H1 (cell line): ENCODE measurements around the gene TBX18. TPM values are rescaled to one million over a fixed set of nuclear protein-coding genes. Genes with fewer than 3 reads are reported as not detected.

Source experiments
- CTCF ChIA-PET: fragments of 300-600 bp; sonication (Branson Sonifier 250); formaldehyde crosslinking; loops from one replicate; lab custom pipeline; 2021; ENCODE audit not compliant: partially characterized antibody; lab: Charles Lee
- POLR2A ChIA-PET: fragments of 300-600 bp; sonication (Branson Sonifier 250); formaldehyde crosslinking; loops from one replicate; lab custom pipeline; 2021; ENCODE audit warnings: inconsistent platforms; ENCODE audit not compliant: partially characterized antibody; lab: Charles Lee
- DNase-seq, 2 experiments: peaks; one replicate each; pipeline versions ENCODE4 v3.0.0 to v3.0.0-alpha.2; 2010 to 2022; ENCODE audit warnings: low spot score in 2 of 2, low read depth in 1 of 2, mixed read lengths in 1 of 2
- FAIRE-seq: peaks from 2 replicates; lab custom pipeline; 2011; peaks lifted over from hg19 to GRCh38; lab: Jason Lieb, UNC
- H2AFZ ChIP-seq: 2 replicates; pipeline ENCODE4 v1.8.1; 2012; ENCODE audit warnings: low read length, inconsistent platforms
- H2AK5ac ChIP-seq: 2 replicates; pipeline ENCODE4 v1.6.1; 2013; ENCODE audit warnings: low read depth, low read length
- H2BK120ac ChIP-seq: replicated peaks from 2 replicates; pipeline ENCODE3; 2013; ENCODE audit warnings: low read depth, low read length, inconsistent platforms
- H2BK12ac ChIP-seq: 2 replicates; pipeline ENCODE4 v1.6.1; 2013; ENCODE audit warnings: low read depth, low read length
- H2BK15ac ChIP-seq: 2 replicates; pipeline ENCODE4 v1.6.1; 2013; ENCODE audit warnings: low read length
- H2BK20ac ChIP-seq: 2 replicates; pipeline ENCODE4 v1.6.1; 2013; ENCODE audit warnings: low read length
- H2BK5ac ChIP-seq: 2 replicates; pipeline ENCODE4 v1.6.1; 2013; ENCODE audit warnings: low read depth, low read length
- H3K14ac ChIP-seq: 2 replicates; pipeline ENCODE4 v1.6.1; 2013; ENCODE audit warnings: inconsistent platforms; ENCODE audit not compliant: insufficient read length
- H3K18ac ChIP-seq: 2 replicates; pipeline ENCODE4 v1.6.1; 2013; ENCODE audit warnings: low read length; ENCODE audit errors: extremely low read depth
- H3K23ac ChIP-seq: 2 replicates; pipeline ENCODE4 v1.6.1; 2013; ENCODE audit warnings: inconsistent platforms; ENCODE audit not compliant: insufficient read length
- H3K23me2 ChIP-seq: 2 replicates; pipeline ENCODE4 v1.6.1; 2013; ENCODE audit warnings: low read depth, low read length
- H3K27ac ChIP-seq: 2 replicates; pipeline ENCODE4 v1.6.1; 2011; ENCODE audit warnings: low read depth, low read length, inconsistent platforms
- H3K27me3 ChIP-seq, 4 experiments: replicated peaks in 1 of 4; 1 replicate in 1 of 4; 2 replicates in 3 of 4; pipeline versions ENCODE4 v1.6.1 to v1.8.1; 2011 to 2013; ENCODE audit warnings: low read length in 3 of 4, mild to moderate bottlenecking in 3 of 4, inconsistent platforms in 2 of 4, mixed read lengths in 2 of 4, moderate library complexity in 1 of 4; ENCODE audit not compliant: control insufficient read depth in 3 of 4, insufficient read depth in 3 of 4; ENCODE audit errors: extremely low read depth in 1 of 4
- H3K36me3 ChIP-seq, 4 experiments: 2 replicates each; pipeline versions ENCODE4 v1.6.1 to v1.8.1; 2011 to 2013; ENCODE audit warnings: mild to moderate bottlenecking in 4 of 4, low read length in 3 of 4, moderate library complexity in 2 of 4, control low read depth in 1 of 4, inconsistent platforms in 1 of 4; ENCODE audit not compliant: insufficient read depth in 4 of 4, control insufficient read depth in 2 of 4
- H3K4ac ChIP-seq: replicated peaks from 2 replicates; pipeline ENCODE3; 2013; ENCODE audit warnings: low read length, low read depth, mixed read lengths, inconsistent platforms; ENCODE audit not compliant: insufficient read length
- H3K4me1 ChIP-seq, 4 experiments: replicated peaks in 1 of 4; 1 replicate in 1 of 4; 2 replicates in 3 of 4; pipeline versions ENCODE4 v1.6.1 to v1.8.1; 2011 to 2013; ENCODE audit warnings: low read length in 3 of 4, inconsistent platforms in 2 of 4, mixed read lengths in 1 of 4; ENCODE audit not compliant: insufficient read depth in 4 of 4, control insufficient read depth in 3 of 4
- H3K4me2 ChIP-seq, 2 experiments: 2 replicates each; pipeline versions ENCODE4 v1.6.1 to v1.8.1; 2011 to 2013; ENCODE audit warnings: low read depth in 2 of 2, low read length in 2 of 2, control low read depth in 1 of 2, inconsistent platforms in 1 of 2, mild to moderate bottlenecking in 1 of 2; ENCODE audit not compliant: insufficient read depth in 1 of 2
- H3K4me3 ChIP-seq, 4 experiments: fragments of 200-600, 300-600 bp in 1 of 4; sonication (generic), shearing (Covaris generic), sonication (Bioruptor Twin) in 1 of 4; 2 replicates each; pipeline versions ENCODE4 v1.5.1 to v1.8.1; 2011 to 2016; ENCODE audit warnings: low read length in 4 of 4, low read depth in 3 of 4, control low read depth in 2 of 4, inconsistent platforms in 2 of 4, mild to moderate bottlenecking in 2 of 4, mixed read lengths in 1 of 4, moderate library complexity in 1 of 4; ENCODE audit not compliant: insufficient read depth in 2 of 4; ENCODE audit errors: extremely low read depth in 1 of 4
- H3K56ac ChIP-seq: replicated peaks from 2 replicates; pipeline ENCODE3; 2013; ENCODE audit warnings: low read depth, mild to moderate bottlenecking, mixed read lengths, low read length, inconsistent platforms; ENCODE audit not compliant: insufficient read length
- H3K79me1 ChIP-seq: 2 replicates; pipeline ENCODE4 v1.6.1; 2013; ENCODE audit warnings: low read depth, low read length, control low read depth
- H3K79me2 ChIP-seq, 2 experiments: 2 replicates each; pipeline versions ENCODE4 v1.6.1 to v1.8.1; 2012 to 2013; ENCODE audit warnings: low read length in 2 of 2, mild to moderate bottlenecking in 2 of 2, inconsistent platforms in 1 of 2; ENCODE audit not compliant: insufficient read depth in 2 of 2, control insufficient read depth in 1 of 2
- H3K9ac ChIP-seq, 4 experiments: replicated peaks in 1 of 4; 1 replicate in 1 of 4; 2 replicates in 3 of 4; pipeline versions ENCODE4 v1.6.1 to v1.8.1; 2011 to 2013; ENCODE audit warnings: low read depth in 3 of 4, low read length in 3 of 4, control low read depth in 2 of 4, mild to moderate bottlenecking in 2 of 4, moderate library complexity in 2 of 4, inconsistent platforms in 1 of 4; ENCODE audit errors: extremely low read depth in 1 of 4
- H3K9me3 ChIP-seq, 2 experiments: 2 replicates each; pipeline versions ENCODE4 v1.6.1 to v1.8.1; 2012 to 2013; ENCODE audit warnings: mild to moderate bottlenecking in 2 of 2, moderate library complexity in 2 of 2, control low read depth in 1 of 2, inconsistent platforms in 1 of 2, low read depth in 1 of 2, low read length in 1 of 2, mixed read lengths in 1 of 2; ENCODE audit not compliant: insufficient read depth in 2 of 2
- H4K20me1 ChIP-seq, 2 experiments: replicated peaks in 1 of 2; 2 replicates each; pipeline versions ENCODE3 to v1.8.1; 2011 to 2013; ENCODE audit warnings: inconsistent platforms in 2 of 2, low read length in 2 of 2, mild to moderate bottlenecking in 1 of 2; ENCODE audit not compliant: insufficient read depth in 2 of 2, control insufficient read depth in 1 of 2
- H4K5ac ChIP-seq: 2 replicates; pipeline ENCODE4 v1.6.1; 2013; ENCODE audit warnings: low read length, low read depth, mixed read lengths, inconsistent platforms; ENCODE audit not compliant: insufficient read length
- H4K8ac ChIP-seq: 2 replicates; pipeline ENCODE4 v1.8.0; 2013; ENCODE audit warnings: mild to moderate bottlenecking, moderate library complexity, low read length, inconsistent platforms; ENCODE audit not compliant: insufficient read depth; ENCODE audit errors: extremely low read depth
- H4K91ac ChIP-seq: replicated peaks from 2 replicates; pipeline ENCODE3; 2013; ENCODE audit warnings: low read length, mixed read lengths, inconsistent platforms; ENCODE audit not compliant: insufficient read length
- BCL11A ChIP-seq, 2 experiments: IDR thresholded peaks; one replicate each; pipeline ENCODE4 v1.6.1; 2011; ENCODE audit warnings: low read depth in 2 of 2, low read length in 2 of 2, mild to moderate bottlenecking in 2 of 2
- CREB1 ChIP-seq: IDR thresholded peaks from 2 replicates; pipeline ENCODE4 v1.6.1; 2012; ENCODE audit warnings: inconsistent platforms
- CTBP2 ChIP-seq: IDR thresholded peaks from 2 replicates; pipeline ENCODE4 v1.7.0; 2011; ENCODE audit warnings: borderline replicate concordance, mild to moderate bottlenecking, moderate library complexity, mixed read lengths, low read length; ENCODE audit not compliant: insufficient read depth, insufficient read length
- HDAC2 ChIP-seq, 2 experiments: fragments of 300-600 bp in 1 of 2; sonication (generic) in 1 of 2; IDR thresholded peaks; 2 replicates each; pipeline ENCODE4 v1.6.1; 2011 to 2012; ENCODE audit warnings: low read depth in 2 of 2, low read length in 2 of 2, mild to moderate bottlenecking in 2 of 2, moderate library complexity in 2 of 2, borderline replicate concordance in 1 of 2, inconsistent platforms in 1 of 2
- KDM1A ChIP-seq: fragments of 200-600, 300-600 bp; sonication (generic); IDR thresholded peaks from 2 replicates; pipeline ENCODE4 v1.7.1; 2016; ENCODE audit warnings: mild to moderate bottlenecking, low read length, borderline replicate concordance
- PHF8 ChIP-seq: fragments of 200-600 bp; sonication (generic); conservative IDR thresholded peaks from 2 replicates; pipeline ENCODE4 v1.7.1; 2012; ENCODE audit warnings: low read depth, mild to moderate bottlenecking, inconsistent platforms, low read length, moderate library complexity
- POLR2A ChIP-seq, 2 experiments: IDR thresholded peaks; 1 replicate in 1 of 2; 2 replicates in 1 of 2; pipeline ENCODE4 v1.6.1; 2011; ENCODE audit warnings: low read depth in 2 of 2, low read length in 2 of 2, mild to moderate bottlenecking in 2 of 2; ENCODE audit errors: control extremely low read depth in 1 of 2
- POLR2AphosphoS5 ChIP-seq: IDR thresholded peaks from 2 replicates; pipeline ENCODE4 v1.6.1; 2011; ENCODE audit warnings: low read depth, low read length
- SP2 ChIP-seq: IDR thresholded peaks from 2 replicates; pipeline ENCODE4 v1.6.1; 2012; ENCODE audit warnings: mild to moderate bottlenecking, low read length, inconsistent platforms
- SUZ12 ChIP-seq: fragments of 200-600 bp; sonication (generic); IDR thresholded peaks from 2 replicates; pipeline ENCODE4 v1.6.1; 2012; ENCODE audit warnings: mild to moderate bottlenecking, inconsistent platforms, low read length, moderate library complexity, mixed read lengths
- TCF12 ChIP-seq: IDR thresholded peaks from 2 replicates; pipeline ENCODE4 v1.6.1; 2011; ENCODE audit warnings: low read depth, mild to moderate bottlenecking, low read length
- WGBS, 2 experiments: shearing (Covaris generic) in 1 of 2; methylation state at CpG; one replicate each; pipeline versions ENCODE4 v1.1.6 to v1.1.7; 2013 to 2015; ENCODE audit warnings: low lambda C conversion rate in 2 of 2, mixed read lengths in 2 of 2, inconsistent platforms in 1 of 2, low coverage in 1 of 2, missing lambda C conversion rate in 1 of 2; ENCODE audit not compliant: insufficient replicate concordance in 2 of 2, insufficient coverage in 1 of 2, insufficient read length in 1 of 2; ENCODE audit errors: extremely low coverage in 1 of 2, missing lambda C conversion rate in 1 of 2; 5-methylcytosine and 5-hydroxymethylcytosine counted together
- polyA plus RNA-seq, 7 experiments: library from polyadenylated mRNA; depleted of rRNA in 3 of 7; stranded (reverse) in 5 of 7; unstranded in 2 of 7; fragments of >200 nt in 5 of 7; fragments of 200-250 nt in 2 of 7; gene quantifications; 1 replicate in 5 of 7; 2 replicates in 1 of 7; 4 replicates in 1 of 7; pipeline versions ENCODE4 v1.2.1 to v1.2.3, GENCODE V29; 2011 to 2013; ENCODE audit warnings: missing spikeins in 2 of 7, mixed read lengths in 2 of 7
- total RNA-seq: library from RNA; stranded (reverse); fragmentation: NEBNext Ultra II Directional; extraction: Animal tissue kit (Norgen Biotek cat#: 25700); gene quantifications from 2 replicates; pipeline ENCODE4 v1.2.1, GENCODE V29; 2021
- TF ChIP-seq, protein P1 (sequence below): IDR thresholded peaks from 2 replicates; pipeline ENCODE4 v1.6.1; 2011; ENCODE audit warnings: low read depth, mild to moderate bottlenecking, low read length; ENCODE audit not compliant: insufficient read depth

The TBX18 gene
- total and polyA plus RNA-seq, 2 of the 8 experiments (the other 6 are each of a cell fraction or from before 2014, with no cell fraction given) = 0.02 TPM; not detected in 1

DNA sequence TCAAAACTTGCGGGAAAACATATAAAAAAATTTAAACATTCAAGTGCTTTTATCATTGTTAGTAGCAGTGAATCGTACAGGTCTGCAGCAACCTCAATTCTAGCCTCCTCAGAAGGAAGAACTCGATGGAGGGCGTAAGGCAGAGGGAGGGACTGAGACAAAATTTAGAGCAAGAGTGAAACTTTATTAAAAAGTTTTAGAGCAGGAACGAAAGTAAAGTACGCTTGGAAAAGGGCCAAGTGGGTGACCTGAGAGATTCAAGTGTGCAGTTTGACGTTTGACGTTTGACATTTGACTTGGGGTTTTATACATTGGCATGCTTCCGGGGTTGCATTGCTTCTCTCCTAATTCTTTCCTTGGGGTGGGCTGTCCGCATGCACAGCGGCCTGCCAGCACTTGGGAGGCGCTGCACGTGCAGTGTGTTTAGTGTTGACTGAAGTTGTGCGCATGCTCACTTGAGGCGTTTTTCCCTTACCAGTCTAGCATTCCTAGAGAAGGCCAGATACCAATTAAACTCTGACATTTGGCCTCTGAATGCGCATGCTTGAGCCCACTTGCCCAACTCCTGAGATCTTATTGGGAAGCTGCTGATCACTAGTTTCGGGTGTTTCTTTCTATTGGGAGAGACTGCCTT is 82.6 kb downstream of the TBX18 start:
- Histone ChIP-seq H4K8ac (no peak overlapping the region), H3K18ac (no peak overlapping the region), H3K4ac (no peak overlapping the region), H3K4me2 (no peak overlapping the region), H2BK15ac (no peak overlapping the region)
- TF ChIP-seq SP2 (no peak), POLR2AphosphoS5 (no peak), CTBP2 (no peak), TCF12 (no peak), KDM1A (no peak), SUZ12 (no peak), BCL11A (IDR thresholded peaks at IDR 0.05; ENCODE audit: low read depth in 2 of 2, low read length in 2 of 2) (no peak), POLR2A (IDR thresholded peaks at IDR 0.05; ENCODE audit: control extremely low read depth in 1 of 2, low read depth in 2 of 2, low read length in 2 of 2) (no peak), PHF8 (no peak), CREB1 (no peak), HDAC2 (IDR thresholded peaks at IDR 0.05; ENCODE audit: borderline replicate concordance in 1 of 2, low read depth in 2 of 2, low read length in 2 of 2) (no peak)
- TF ChIP-seq, protein P1, sequence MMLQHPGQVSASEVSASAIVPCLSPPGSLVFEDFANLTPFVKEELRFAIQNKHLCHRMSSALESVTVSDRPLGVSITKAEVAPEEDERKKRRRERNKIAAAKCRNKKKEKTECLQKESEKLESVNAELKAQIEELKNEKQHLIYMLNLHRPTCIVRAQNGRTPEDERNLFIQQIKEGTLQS = no peak
- TF ChIP-seq, all 59 proteins: peak for 0
- no peak overlapping the region for H4K5ac ChIP-seq
- H2AFZ ChIP-seq = no peak overlapping the region
- no peak overlapping the region for H3K23ac ChIP-seq
- FAIRE-seq = no peak
- no peaks in the 10 kb centered on the region for H3K36me3 ChIP-seq
- ChIA-PET CTCF (no interaction called here), POLR2A (no interaction called here)
- no peak overlapping the region for H2BK20ac ChIP-seq
- no peak overlapping the region for H3K27ac ChIP-seq
- no peaks in the 10 kb centered on the region for H3K9me3 ChIP-seq
- no peak overlapping the region for H2BK5ac ChIP-seq
- H4K91ac ChIP-seq = no peak overlapping the region
- H3K4me1 ChIP-seq = no peaks in the 10 kb centered on the region
- WGBS, 2 experiments = 94% methylated on average over 17 of the region's 17 CpGs; no CpG with 5 or more reads in 1 of the 2 experiments
- no peak overlapping the region for H3K9ac ChIP-seq
- no peak overlapping the region for H3K14ac ChIP-seq
- no peak overlapping the region for H2BK120ac ChIP-seq
- no peak overlapping the region for H2AK5ac ChIP-seq
- H3K79me2 ChIP-seq = no peaks in the 10 kb centered on the region
- no peak overlapping the region for H3K4me3 ChIP-seq
- no peaks in the 10 kb centered on the region for H3K27me3 ChIP-seq
- no peak overlapping the region for H3K56ac ChIP-seq
- H4K20me1 ChIP-seq = no peaks in the 10 kb centered on the region
- no peak for DNase-seq
- H3K23me2 ChIP-seq = no peaks in the 10 kb centered on the region
- no peaks in the 10 kb centered on the region for H3K79me1 ChIP-seq
- no peak overlapping the region for H2BK12ac ChIP-seq
